ENCODE results near the gene NR4A1.

GRCh38 chr12:52003591-52003990, 47.7 kb upstream of the NR4A1 start:
- no peak for TF ChIP-seq CTCF (IDR thresholded peaks at IDR 0.05; ENCODE audit: poor library complexity, severe bottlenecking)
- TF ChIP-seq EP300 (conservative IDR thresholded peaks at IDR 0.05; ENCODE audit: poor library complexity, severe bottlenecking): no peak
- no peak for TF ChIP-seq EZH2 (IDR thresholded peaks at IDR 0.05; ENCODE audit: borderline replicate concordance, insufficient read depth, low read length, poor library complexity, severe bottlenecking)
- TF ChIP-seq POLR2AphosphoS5 (IDR thresholded peaks at IDR 0.05): no peak
- no peak for TF ChIP-seq TAF1 (IDR thresholded peaks at IDR 0.05; ENCODE audit: low read depth)
- no peak for TF ChIP-seq MXI1 (conservative IDR thresholded peaks at IDR 0.05; ENCODE audit: poor library complexity, severe bottlenecking)
- TF ChIP-seq REST (IDR thresholded peaks at IDR 0.05; ENCODE audit: borderline replicate concordance): no peak
- TF ChIP-seq SMC3 (conservative IDR thresholded peaks at IDR 0.05; ENCODE audit: poor library complexity): no peak

All from neural cell (in vitro differentiated cells).